Ureter (tissue), 1 donor: ENCODE results near the gene ERGIC1. TPM values are rescaled to one million over a fixed set of nuclear protein-coding genes. Genes with fewer than 3 reads are reported as not detected.

ENCODE experiments used
- DNase-seq: peaks from one replicate; pipeline ENCODE4 v3.0.0-alpha.2; 2020; ENCODE audit warnings: low spot score
- total RNA-seq: library from RNA; stranded (reverse); gene quantifications from one replicate; pipeline ENCODE4 v1.2.4, GENCODE V29; 2023
- donor health status: DM: yes; HTN: yes; CAD: no.

The ERGIC1 gene
- total RNA-seq, 1 donor from 2014 or later: 140 TPM

DNA sequence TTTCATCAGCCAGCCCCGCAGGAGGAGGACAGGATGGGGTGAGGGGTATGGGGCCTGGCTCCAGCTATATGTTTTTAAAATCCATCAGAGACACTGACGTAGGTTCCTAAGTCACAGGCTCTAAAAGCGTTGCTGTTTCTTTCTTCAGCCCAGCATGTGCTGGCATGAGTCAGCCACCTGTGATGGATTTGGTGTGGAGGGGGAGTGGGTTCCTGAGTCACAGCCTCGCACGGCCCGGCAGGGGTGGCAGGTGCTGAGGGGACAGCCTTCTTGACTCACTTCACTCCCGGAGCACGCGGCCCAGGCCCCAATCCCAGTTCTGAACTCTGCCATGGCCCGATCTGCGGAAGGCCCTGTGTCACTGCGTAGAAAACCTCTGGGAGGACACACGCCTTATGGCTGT is 86.4 kb downstream of the ERGIC1 start:
- DNase-seq: no peak

DNA sequence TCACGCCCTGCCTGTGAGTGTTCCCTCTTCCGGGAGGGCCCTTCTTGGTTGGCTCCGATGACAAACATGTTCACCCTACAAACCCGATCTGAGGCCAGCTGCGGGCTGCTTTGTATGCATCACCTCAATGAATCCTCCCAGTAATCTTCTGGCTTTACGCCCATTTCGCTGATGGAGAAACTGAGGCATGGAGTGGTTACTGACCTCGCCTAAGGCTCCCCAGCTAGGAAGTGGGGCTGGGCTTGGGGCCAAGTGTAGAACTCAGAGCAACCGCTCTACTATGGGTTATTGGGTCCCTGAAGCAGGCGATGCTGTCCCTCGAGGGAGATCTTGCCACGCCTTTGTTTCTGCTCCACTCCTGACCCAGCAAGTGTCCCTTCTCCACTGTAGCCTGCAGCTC is 86.9 kb downstream of the ERGIC1 start:
- DNase-seq: no peak

DNA sequence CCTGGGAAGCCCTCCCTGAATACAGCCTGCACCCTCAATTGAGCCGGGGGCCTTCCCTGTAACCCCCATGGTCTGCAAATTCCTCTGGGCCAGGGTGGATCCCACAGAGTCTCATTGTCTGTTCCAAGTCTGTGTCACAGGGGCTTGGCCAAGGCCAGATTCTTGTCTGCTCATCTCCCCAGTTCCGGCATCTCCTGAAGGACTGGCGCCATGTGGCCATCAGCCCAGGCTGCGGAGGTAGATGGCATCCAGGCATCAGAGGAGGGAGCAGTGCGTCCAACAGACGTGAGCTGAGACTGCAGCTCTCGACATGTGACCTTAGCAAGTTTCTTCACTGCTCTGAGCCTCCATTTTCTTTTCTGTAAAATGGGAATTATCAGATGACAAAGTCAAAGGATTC is 87.9 kb downstream of the ERGIC1 start:
- no peak for DNase-seq

DNA sequence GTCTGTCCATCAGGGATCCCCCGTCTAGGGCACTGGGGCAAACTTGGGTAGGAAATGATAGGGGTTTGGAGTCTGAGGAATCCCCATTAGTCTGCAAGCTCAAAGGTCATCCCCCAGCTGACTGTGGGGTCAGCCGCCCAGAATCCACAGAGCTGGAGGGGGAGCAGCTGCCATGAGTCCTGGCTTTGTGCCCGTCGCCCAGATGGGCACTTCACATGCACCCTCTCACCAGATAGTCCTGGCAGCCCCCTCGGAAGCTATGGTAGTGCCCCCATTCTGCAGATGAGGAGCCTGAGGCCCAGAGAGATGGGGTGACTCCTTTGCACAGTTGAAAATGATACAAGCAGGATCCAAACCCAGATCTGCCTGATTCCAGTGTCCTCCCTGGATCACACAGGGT is 89.5 kb downstream of the ERGIC1 start:
- no peak for DNase-seq

DNA sequence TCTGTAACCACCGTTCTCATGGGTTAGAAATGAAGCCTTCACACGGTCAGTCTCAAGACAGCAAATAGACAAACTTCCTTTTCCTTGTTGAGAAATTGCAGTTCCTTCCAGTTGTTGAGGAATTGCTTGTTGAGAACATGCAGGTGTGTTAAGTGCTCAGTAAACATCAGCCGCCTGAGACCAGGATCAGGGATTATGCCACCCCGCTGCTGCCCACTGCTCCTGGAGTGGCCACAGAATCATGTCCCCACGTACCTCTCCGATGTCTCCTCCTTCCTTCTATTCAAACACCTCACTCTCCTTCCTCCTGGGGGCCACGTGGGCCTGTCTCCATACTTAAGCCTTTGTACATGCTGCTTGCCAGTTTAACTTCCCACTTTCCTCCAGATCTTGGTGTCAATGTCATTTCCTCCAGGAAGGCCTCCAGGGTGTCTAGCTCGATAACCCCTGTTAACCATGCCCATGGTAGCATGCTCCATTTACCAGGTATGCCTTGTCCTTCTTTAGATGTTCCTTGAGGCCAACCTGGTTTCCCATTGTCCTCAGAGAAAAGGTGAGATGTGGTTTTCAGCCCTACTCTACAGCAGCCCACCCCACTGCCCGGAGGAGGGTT is 91.4 kb downstream of the ERGIC1 start:
- DNase-seq: no peak

DNA sequence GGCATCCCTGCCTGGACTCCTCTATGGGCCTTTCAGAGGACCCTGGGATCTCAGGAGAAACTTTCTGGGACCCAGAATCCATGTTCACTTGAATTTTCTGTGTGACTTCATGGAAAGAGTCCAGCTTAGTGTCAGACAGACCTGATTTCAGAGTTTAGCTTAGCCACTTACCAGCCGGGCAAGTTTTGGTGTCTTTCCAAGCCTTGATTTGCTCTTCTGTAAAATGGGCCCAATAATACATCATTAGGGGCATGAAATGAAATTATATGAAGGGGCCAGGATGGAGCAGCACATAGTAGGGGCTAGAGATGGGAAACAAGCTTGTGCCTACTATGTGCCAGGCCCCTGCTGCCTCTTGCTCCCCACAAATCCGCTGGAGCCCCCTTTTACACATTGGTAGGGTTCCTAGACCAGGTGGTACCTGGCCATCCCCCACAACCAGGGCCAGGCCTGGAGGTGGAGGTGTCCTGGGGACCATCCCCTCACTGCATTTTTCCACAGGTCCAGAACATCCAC is 92.0 kb downstream of the ERGIC1 start:
- DNase-seq: no peak

DNA sequence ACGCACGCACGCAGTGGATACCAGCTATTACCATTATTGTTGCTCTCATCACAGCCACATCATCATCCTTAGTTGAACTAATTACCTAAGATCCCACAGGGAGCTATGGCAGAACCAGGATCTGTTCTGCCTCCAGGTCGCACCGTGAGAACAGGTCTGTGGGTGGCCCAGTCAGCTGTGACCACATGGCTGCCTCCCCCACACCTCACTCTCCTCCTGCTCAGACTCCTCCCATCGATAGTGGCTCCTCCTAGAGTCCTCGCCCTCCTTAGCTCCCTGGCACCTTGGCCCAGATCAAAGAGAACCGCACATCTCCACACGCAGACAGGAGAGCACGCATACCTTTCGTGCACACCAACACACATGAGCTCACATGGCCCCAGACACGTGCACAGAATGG is 92.7 kb downstream of the ERGIC1 start:
- no peak for DNase-seq

DNA sequence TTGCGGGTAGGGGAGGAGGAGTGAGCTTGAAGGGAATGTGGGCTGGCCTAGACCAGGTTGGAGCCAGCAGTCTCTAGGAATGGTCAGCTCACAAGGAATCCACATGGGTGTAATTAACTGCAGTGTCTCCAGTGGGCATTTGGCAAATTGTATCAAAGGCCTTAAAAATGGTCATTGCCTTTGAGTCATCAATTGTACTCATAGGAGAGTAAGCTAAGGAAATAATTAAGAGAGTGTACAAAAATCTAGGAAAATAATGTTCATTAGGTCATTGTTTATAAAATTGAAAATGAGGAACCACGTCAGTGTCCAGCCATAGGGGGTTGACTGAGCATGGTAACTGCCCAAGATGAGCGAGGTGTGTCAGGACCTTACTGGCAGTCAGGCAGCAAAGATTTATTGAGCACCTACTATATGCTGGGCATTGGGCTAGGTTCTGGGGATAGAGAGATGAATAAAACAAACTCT is 95.4 kb downstream of the ERGIC1 start:
- DNase-seq: no peak

DNA sequence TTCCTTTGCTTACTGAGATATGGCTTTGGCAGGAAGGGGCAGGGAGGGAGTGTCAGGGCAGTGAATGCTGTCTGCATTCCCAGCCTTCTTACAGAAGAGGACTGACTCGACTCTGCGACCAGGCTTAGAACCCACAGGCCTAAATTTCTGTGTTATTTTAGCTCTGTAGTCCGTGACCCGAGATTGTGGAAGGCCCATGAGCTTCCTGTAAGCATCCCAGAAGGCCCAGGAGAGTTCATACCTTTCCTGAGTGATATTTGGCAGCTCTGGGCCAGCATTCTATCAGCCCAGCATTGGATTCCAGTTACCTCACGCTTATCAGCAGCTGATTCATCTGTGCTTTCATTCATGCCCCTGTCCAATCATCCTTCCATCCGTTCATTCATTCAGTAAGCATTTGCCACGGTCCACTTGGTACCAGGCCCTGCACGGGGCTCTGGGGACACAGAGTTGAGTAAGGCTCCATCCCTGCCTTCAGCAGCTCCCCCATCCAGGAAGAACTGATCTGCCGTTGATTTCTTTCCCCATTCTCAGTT is 97.0 kb downstream of the ERGIC1 start:
- no peak for DNase-seq

DNA sequence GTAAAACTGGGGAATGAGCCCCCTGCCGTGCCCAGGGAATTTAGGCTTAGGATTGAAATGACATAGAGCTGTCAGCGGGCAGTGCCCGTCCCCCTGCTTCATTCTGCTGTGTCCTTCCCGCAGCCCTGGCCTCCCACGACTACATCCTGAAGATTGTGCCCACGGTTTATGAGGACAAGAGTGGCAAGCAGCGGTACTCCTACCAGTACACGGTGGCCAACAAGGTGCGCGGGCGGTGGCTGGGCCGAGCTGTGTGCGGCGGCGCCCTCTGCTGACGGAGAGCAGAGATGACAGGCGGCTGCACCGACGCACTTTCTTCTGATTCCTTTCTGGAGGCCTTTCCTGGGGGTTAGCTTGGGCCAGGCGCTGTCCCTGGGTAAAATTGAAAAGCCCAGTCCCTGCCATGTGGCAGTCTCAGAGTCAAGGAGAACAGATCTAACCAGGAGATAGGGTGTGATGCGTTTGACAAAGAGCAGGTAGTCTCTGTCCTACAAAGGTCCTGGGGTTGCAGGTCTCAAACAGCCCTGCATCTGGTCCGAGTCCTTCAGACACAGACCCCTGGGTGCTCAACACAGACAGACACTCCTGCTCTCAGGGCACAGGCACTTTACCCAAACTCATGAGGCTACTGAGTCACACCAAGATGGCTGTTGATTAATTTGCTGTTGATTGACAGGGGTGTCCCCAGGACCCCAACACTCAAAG is 98.4 kb downstream of the ERGIC1 start:
- peak; percentile 79 for DNase-seq

DNA sequence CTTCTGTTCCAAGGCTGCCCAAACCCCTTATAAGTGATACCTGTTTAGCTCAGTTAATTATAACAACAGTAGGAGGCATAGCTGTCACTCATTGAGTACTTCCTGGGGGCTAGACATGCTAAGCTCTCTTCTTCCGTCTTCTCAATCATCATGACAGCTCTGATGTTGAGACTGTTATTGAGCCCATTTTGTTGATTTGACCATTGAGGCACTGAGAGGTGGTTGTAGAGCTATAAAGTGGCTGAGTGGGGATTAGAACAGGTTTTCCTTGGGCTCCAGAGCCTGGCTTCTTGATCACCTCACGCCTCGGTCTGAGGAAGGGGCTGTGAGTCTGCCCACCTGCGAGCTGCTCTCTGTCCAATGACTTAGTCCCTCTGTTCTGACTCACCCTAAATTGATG is 99.2 kb downstream of the ERGIC1 start:
- no peak for DNase-seq

DNA sequence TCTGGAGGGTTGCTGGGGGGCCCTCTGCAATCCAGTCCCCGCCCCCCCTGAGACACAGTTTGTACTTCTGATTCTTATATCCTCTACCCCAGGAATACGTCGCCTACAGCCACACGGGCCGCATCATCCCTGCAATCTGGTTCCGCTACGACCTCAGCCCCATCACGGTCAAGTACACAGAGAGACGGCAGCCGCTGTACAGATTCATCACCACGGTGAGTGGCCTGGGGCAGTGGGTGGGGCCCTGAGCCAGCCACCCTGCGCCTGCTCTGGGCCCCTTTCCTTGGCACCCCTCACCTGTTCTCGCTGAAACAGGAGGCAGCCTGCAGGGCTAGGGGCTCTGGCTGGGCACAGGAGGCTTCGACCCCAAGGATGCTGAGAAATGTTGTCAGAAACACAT is 101.0 kb downstream of the ERGIC1 start:
- DNase-seq: no peak

DNA sequence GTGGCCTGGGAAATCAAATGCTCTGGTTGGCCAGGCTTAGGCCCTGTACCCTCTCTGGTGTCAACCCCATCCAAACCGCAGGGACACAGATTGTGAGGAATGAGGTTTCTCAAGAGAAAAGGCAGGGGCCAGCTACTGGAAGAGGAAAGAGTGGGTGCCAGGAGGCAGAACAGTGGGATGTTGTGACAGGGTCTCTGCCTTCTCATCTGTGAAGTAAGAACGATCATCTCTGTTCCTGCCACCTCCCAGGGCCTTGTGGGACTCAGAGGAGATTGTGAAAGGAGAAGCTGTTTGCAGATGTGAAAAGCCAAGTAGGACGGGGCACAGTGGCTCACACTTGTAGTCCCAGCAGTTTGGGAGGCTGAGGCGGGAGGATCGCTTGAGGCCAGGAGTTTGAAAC is 102.3 kb downstream of the ERGIC1 start:
- DNase-seq: no peak

DNA sequence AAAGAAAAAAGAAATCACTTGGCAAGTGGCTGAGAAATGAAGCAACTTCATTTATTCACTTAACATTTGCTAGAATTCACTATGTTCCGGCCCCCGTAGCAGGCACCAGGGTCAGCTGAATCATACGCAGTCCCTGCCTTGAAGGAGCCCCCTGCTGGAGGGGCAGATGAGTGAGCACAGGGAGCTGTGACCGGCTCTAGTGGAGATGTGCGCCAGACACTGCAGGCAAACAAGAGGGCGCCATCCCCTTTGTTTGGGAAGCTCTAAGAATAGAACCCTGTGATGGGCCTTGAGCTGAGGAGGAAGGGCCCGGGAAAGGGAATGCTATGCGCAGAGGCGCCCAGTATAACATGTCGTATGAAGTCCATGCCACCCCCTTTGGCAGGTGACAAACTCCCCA is 105.0 kb downstream of the ERGIC1 start:
- DNase-seq: no peak

DNA sequence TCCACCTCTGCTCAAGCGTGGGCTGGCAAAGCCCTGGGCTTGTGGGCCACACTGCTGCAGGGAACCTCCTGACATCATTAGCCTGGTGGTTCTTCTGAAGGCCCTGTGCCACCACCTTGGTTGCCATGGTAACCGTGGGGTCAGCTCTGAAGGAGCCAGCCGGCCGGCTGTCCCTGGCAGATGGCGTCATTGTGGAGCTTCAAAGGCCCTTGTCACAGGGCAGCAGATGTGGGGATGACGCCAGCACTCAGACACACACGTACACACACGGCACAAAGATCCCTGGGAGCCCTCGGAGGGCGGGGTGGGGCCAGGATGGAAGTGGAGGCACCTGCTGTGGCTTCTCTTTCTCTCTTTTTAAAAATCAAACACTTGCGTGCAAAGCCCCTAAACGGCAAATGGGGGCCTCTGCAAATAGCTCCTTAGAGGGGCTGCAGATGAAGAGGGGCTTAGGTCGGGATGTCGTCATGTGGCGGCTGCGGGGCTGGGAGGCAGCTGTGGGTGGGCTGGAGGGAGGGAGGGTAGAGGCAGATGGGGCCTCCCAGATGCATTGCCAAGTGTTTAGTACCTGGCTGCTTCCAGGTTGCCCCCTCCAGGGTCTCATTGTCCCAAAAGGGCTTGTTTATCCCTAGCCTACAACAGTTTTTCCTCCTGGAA is 105.7 kb downstream of the ERGIC1 start:
- no peak for DNase-seq

DNA sequence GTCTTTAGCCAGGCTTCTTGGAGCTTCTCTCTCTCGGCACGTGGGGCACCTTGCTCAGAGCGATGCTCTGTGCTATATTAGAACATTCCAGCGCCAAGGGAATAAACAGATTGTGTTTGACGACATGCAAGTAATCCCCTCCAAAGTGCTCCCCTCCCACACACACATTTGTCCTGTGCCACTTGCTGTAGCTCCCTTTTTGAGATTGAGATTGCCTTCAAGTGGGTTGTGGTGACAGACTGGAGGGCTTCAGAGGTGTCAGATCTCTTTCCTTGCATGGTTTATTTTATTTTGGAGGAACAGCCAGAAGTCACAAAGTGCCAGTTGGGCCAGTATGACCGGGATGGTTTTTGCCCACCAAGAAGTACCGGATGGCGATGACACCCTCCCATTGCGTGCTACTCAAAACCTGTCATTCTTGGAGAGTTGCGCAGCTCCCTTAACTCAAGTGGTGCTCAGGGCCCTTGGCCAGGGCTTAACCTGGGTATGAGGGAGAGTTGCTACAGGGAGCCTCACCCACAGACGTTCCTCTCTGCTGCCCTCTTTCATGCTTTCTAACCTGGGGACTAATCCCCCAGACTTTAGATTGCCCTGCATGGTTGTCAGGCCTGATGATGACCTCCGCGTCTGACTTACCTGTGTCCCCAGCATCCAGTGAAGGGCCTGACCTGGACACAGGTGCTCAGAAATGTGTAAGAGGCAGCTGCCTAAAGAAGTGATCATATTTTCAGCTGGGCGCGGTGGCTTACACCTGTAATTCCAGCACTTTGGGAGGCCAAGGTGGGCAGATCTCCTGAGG is 106.4 kb downstream of the ERGIC1 start:
- DNase-seq: no peak

DNA sequence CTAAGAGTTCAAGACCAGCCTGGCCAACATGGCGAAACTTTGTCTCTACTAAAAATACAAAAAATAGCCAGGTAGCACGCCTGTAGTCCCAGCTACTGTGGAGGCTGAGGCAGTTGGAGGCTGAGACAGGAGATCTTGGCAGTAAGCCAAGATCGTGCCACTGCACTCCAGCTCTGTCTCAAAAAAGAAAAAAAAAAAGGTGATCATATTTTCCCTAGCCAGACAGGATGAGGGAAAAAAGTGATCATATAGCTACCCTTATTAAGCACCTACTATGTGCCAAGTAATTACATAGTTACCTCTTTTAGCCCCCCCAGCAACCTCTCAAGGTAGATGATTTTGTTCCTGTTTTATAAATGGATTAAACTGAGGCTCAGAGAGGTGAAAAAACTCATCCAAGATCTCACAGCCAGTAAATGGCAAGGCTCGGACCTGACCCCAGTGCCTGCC is 107.0 kb downstream of the ERGIC1 start:
- DNase-seq: no peak

DNA sequence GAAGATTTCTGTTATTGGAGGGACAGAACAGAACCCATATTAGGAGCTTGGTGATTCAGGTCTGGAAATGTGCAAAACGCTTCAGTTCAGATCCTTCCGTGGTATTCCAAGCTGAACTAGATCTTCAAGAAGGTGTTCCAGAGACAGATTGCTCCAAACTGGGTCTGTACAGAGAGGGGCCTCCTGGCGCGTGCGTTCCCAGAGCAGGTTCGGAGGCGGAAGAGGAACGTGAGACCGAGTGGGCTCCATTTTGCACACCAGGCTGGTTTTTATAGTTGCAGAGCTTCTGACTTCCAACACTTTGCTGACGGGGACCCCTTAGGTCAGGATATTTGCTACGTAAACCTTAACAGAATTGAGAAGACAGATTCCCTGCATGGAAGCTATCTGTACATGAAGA is 108.5 kb downstream of the ERGIC1 start:
- DNase-seq: no peak

DNA sequence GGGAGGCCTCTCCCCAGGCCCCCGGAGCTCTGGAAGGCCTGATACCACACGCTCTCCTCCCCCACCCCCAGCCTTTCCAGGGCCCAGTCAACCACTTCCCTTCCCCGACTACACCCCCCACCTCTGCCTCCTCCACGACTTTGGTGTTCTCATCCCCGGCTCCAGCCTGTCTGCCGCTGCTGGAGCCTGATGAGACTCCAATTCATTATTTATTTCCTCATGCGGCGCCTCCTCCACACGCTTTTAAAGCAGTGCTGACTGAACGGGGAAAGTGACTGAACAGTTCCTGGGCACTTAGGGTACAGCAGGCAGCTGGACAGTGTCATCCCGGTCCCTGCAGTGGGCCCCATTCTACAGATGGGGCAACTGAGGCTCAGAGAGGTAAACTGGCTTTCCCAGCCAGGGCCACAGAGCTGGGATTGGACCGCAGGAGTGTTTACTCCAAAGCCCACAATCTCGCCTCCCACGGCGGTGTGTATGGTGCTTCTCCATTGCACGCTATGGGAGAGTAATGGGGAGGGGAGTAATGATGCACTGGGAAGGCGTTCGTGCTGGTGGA is 109.3 kb downstream of the ERGIC1 start:
- no peak for DNase-seq

DNA sequence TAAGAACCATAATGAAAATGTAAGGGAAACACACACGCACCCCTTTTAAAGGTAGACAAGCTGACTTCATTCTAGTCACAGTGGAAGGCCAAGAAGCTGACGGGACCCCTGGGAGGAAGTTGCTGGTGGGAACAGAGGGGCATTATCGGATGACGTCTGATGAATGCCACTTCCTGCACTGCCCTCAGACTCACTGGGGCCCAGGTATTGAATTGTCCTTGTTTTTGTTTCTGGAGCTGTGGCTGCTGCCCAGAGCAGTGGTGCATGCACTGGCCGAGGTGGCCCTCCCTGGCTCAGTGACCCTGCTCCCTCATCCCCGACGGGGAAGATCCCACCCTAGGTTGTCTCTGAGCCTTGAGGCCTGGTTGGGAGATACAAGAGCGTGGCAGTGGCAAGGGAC is 109.9 kb downstream of the ERGIC1 start:
- DNase-seq: no peak

DNA sequence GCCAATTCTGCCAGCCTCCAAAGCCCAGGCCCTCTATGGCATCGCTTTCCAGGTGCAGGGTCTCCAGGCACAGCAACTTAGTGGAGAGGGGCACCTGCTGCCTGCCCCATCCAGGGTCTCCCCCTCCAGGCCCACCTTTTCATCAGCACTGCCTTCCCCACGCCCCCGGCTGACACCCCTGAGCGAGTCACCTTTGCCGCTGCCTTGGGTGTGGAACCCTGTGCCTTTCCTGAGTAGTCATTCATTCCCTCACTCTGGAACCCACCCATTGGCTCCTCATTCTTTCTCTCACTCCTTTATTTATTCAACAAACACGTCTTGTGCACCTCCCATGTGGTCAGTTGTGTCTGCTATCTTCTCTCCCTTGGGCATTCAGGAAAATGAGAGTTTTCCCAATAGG is 110.7 kb downstream of the ERGIC1 start:
- DNase-seq: no peak

DNA sequence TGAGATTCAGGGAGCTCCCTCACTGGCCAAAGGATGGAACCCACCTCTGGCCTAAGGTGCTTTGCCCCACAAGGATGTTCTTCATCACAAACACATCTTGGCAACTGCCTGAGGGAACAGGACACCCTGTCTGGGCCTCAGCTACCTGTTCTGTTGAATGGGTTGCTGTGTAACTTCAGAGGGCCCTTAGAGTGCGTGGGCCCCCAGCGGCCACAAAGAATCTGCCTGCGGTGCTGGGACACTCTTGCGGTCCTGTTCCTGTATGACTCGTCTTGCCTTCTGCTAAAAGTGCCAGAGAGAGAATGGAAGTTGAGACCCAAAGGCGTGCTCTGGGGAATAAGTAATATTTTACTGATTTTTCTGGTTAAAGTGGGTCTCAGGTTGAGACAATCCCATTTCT is 111.1 kb downstream of the ERGIC1 start:
- no peak for DNase-seq
